Ureter (tissue), 1 donor: ENCODE results near the gene CT55. TPM values are rescaled to one million over a fixed set of nuclear protein-coding genes. Genes with fewer than 3 reads are reported as not detected.
"Not testable (repeated sequence)": the region's sequence is repeated elsewhere in the genome, so short reads cannot be mapped to it uniquely, and the experiment has no call there.

Source experiments
- DNase-seq: peaks from one replicate; pipeline ENCODE4 v3.0.0-alpha.2; 2020; ENCODE audit warnings: low spot score
- total RNA-seq: library from RNA; stranded (reverse); gene quantifications from one replicate; pipeline ENCODE4 v1.2.4, GENCODE V29; 2023
- donor health status: DM: yes; HTN: yes; CAD: no.

CT55 gene
- total RNA-seq: not detected

- DNase-seq: no peak
Observed at GRCh38 chrX:135170877-135171519, at the start of gene CT55. CT55 (minus strand) TSS chrX:135171398; CDS start chrX:135171171, 227 bp downstream.

DNA sequence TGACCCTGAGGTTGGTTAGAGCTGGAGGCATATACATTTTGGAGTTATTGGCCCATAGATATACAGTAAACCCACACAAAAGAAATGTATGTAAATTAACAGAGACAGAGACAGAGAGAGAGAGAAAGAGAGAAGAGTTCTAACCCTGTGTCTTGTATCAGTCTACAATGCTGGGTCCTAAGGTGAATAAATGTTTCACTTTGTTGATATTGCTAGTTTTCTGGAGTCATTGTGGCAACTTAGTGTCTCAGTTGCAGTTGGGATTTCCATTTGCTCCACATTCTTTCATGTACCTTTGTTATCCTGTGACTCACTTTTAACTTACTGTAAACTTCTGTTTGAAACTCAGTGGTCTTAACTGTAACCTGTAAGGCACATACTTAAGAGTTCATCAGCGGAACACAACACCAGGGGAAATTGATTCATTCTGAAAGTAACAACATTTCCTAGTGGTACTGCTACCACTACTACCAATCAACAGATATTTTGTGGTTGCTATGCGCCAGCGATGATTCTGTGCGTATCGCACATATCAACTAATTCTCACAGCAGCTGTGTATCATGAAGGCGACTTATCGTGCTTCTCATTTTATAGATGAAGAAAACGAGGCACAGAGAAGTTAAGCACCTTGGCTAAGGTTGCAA, 42.1 kb upstream of the CT55 start:
- no peak for DNase-seq

DNA sequence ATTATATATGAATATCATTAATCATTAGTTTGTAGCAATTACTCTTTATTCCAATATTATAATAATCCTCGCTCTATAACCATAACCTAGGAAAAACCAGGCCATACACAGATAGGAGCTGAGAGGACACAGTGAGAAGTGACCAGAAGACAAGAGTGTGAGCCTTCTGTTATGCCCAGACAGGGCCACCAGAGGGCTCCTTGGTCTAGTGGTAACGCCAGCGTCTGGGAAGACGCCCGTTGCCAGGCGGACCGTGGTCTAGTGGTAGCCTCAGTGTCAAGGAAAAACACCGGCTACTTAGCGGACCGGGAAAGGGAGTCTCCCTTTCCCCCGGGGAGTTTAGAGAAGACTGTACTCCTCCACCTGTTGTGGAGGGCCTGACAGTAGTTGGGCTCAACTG, 35.2 kb upstream of the CT55 start:
- DNase-seq: not testable (repeated sequence)

GRCh38 chrX:135200297-135200696, 29.1 kb upstream of the CT55 start:
- no peak for DNase-seq

DNA sequence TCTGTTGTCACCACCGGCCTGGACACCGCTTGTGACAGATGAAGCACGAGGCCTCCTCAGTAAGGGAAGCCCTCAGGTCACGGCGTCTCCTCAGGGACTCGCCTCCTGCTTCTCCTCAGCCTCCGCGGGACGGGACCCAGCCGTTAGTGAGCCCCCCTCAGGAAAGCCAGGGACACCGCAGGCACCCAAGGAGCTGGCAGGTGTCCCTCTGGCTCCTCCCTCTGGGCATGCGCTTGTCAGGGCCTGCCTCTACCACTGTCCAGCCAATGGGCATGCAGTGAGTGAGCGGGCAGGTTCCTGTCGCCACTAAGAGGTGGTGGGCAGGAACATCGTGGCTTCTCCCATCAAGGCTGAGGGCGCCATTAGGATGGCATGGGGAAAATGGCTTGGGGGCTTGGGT, 23.5 kb upstream of the CT55 start:
- DNase-seq: no peak

DNA sequence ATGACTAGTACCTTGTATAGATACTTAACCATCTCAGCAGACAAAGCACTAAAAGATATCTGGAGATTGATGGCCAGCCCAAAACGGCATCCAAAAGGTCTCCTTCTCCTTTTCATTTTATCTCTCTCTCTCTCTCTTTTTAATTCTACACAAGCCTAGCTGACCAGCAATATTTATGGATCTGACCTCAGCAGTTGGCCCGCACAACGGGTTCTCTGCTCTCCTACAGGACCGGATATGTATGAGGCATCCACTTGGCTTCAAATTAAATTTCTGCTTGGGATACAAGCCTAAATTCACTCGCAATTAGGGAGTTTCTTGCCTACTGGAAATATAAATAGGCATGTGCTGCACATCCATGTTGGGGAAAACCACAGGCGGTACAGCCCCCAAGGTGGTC, 22.5 kb upstream of the CT55 start:
- no peak for DNase-seq

DNA sequence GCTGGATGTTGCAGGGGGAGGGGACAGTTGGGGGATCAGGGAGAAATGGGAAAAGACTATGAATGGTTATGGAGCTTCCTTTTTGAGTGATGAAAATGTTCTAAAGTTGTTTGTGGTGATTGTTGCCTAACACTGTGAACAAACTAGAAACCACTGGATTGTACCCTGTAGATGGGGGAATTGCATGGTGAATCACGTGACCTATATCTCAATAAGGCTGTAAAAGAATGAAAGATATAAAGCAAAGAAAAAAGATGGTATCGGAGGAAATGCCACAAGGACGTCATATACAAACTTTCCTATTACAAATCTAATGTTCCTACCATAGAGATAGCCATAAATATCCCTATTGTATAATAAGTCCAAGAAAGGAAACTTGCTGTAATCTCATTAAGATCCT, 20.6 kb upstream of the CT55 start:
- no peak for DNase-seq

GRCh38 chrX:135185795-135186443, 14.7 kb upstream of the CT55 start:
- DNase-seq: no peak

- DNase-seq: no peak
Observed at GRCh38 chrX:135178636-135179035, 7.4 kb upstream of the CT55 start.

- no peak for DNase-seq
Observed at GRCh38 chrX:135170468-135170867, 730 bp downstream of the CT55 start.

- DNase-seq: not testable (repeated sequence)
Observed at GRCh38 chrX:135169534-135169933, 1.7 kb downstream of the CT55 start.

DNA sequence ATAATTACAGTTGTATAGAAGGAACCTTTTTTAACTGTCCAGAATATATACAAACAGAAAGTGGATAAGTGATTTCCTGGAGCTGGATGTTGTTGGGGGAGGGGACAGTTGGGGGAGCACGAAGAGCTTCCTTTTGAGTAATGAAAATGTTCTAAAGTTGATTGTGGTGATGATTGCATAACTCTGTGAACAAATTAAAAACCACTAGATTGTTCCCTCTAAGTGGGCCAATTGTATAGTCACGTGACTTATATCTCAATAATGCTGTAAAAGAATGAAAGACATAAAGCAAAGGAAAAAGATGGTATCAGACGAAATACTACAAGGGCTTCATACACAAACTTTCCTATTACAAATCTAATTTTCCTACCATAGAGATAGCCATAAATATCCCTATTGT, 2.7 kb downstream of the CT55 start:
- no peak for DNase-seq

DNA sequence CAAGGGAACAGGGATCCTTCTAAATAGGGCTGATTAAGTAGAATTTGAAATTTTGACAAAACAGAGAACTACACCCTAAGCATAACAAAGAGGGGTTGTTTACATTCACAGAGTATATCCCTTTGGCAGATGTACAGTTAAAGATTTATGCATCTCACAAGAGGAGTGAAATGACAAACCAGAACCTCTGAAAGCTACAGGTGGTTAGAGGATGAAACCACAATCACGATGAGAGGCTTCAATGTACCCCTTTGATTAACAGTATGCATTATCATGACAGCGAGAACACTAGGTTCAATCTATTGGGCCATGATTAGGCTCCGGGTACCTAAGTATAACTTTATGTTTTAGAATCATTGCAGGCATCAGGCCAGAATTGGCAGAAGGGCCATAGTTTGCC, 16.5 kb downstream of the CT55 start:
- not testable (repeated sequence) for DNase-seq

GRCh38 chrX:135126145-135126544, 45.1 kb downstream of the CT55 start:
- not testable (repeated sequence) for DNase-seq

- DNase-seq: not testable (repeated sequence)
Observed at GRCh38 chrX:135120056-135120576, 51.1 kb downstream of the CT55 start, which contains the start of gene ETDB. ETDB (minus strand) TSS chrX:135120526; CDS start chrX:135119261, 1,265 bp downstream.

DNA sequence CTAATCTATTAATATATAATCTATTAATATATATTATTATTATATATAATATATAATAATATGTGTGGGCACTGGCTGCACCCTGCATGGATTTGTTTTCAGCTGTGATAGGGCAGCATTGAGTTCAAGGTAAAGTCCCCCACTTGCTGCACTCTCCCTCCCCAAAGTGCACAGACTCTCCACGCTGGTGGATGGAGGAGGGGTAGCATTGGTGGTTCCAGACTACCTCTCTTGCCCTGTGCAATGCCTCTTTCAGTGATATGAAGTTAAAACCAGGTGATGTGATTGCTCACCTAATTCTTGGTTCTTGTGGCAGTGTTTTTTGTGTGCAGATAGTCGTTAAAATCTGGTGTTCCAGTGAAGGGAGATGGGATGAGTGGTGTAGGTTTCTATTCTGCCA, 55.1 kb downstream of the CT55 start:
- not testable (repeated sequence) for DNase-seq

- no peak for DNase-seq
Observed at GRCh38 chrX:135114392-135114791, 56.8 kb downstream of the CT55 start.

DNA sequence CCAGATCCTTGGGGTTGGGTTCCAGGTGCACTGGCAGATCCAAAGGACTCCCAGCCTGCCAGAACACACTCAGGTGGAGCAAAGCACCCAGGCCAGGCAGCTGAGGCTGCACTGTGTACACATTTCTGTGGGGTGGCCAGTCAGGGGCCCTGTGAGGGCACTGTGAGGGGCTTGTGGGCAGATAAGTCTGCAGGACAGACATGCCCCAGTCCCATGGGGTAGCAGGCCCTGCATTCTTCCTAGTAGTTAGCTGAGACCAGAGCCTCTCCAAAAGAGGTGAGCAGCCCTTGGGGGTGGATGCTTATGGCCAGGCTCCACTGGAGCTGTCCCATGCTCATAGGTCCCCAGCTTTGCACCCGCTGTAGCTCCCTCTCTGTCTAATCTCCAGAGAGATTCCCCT, 58.5 kb downstream of the CT55 start:
- DNase-seq: no peak

DNA sequence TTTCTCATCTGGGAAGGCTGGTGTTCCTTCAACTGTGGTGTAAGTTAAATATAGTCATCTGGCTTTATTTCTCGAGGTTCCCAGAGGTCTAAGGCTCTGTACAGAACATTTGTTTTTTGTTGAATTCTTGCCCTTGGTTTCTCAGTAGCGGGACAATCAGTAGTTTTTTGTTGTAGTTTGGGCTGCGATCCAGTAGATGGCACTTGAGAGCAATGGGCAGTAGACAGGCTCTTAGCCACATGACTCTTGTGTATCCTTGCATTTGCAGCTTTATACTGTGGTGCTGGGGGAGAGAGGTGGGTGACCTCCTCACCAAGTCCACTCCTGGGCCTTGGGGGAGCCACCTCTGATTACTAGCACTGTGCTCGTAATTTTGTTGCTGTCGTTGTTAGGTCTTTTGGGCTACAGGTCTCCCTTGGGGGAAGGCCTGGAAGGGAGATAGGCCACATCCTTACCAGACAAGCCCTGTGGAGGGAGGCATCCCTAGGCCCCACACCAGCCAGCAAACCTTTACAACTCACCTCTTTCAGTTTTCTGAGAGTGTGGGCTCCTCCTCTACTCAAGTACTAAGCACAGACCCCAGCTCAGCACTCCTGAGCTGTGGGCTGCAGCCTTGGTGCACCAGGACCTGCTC, 59.0 kb downstream of the CT55 start:
- no peak for DNase-seq

- no peak for DNase-seq
Observed at GRCh38 chrX:135109554-135109953, 61.6 kb downstream of the CT55 start.
